Neural cell (in vitro differentiated cells): ENCODE measurements around the gene HDAC9. TPM values are rescaled to one million over a fixed set of nuclear protein-coding genes. Genes with fewer than 3 reads are reported as not detected.

Experiments
- H2AFZ ChIP-seq: fragments of 200-600, 300-800 bp; sonication (generic), shearing (Covaris generic); 2 replicates; pipeline ENCODE4 v1.6.0; 2014; ENCODE audit warnings: low read depth, mild to moderate bottlenecking, antibody characterized with exemption, low read length, moderate library complexity
- H3F3A ChIP-seq: fragments of 200-600 bp; shearing (Covaris generic); 2 replicates; pipeline ENCODE4 v1.6.1; 2016; ENCODE audit warnings: mild to moderate bottlenecking, moderate library complexity, mixed read lengths, antibody characterized with exemption, low read length; ENCODE audit not compliant: insufficient read depth, poor library complexity, severe bottlenecking
- H3K27ac ChIP-seq: fragments of 200-600, 300-800 bp; sonication (generic), shearing (Covaris generic); 2 replicates; pipeline ENCODE4 v1.5.1; 2014; ENCODE audit warnings: mild to moderate bottlenecking, low read length, moderate library complexity
- H3K27me3 ChIP-seq: fragments of 300-800, 200-600 bp; sonication (generic), shearing (Covaris generic); 2 replicates; pipeline ENCODE4 v1.6.0; 2014; ENCODE audit warnings: mild to moderate bottlenecking, low read depth, low read length, moderate library complexity; ENCODE audit not compliant: insufficient read depth
- H3K36me3 ChIP-seq: fragments of 300-800, 200-600 bp; sonication (generic), shearing (Covaris generic); 2 replicates; pipeline ENCODE4 v1.5.1; 2014; ENCODE audit warnings: mild to moderate bottlenecking, antibody characterized with exemption, low read length, moderate library complexity; ENCODE audit not compliant: insufficient read depth
- H3K4me2 ChIP-seq: fragments of 300-800, 200-600 bp; sonication (generic), shearing (Covaris generic); 2 replicates; pipeline ENCODE4 v1.6.0; 2014; ENCODE audit warnings: mild to moderate bottlenecking, low read length
- H3K4me3 ChIP-seq: fragments of 300-800, 200-600 bp; sonication (generic), shearing (Covaris generic); 2 replicates; pipeline ENCODE4 v1.5.1; 2014; ENCODE audit warnings: mild to moderate bottlenecking, low read length, moderate library complexity
- H3K79me2 ChIP-seq: fragments of 200-600 bp; shearing (Covaris generic); replicated peaks from 2 replicates; pipeline ENCODE4 v1.6.0; 2014; ENCODE audit warnings: mild to moderate bottlenecking, low read length, moderate library complexity; ENCODE audit not compliant: insufficient read depth
- H3K9ac ChIP-seq: fragments of 300-800, 200-600 bp; sonication (generic), shearing (Covaris generic); 2 replicates; pipeline ENCODE4 v1.6.1; 2016; ENCODE audit warnings: mild to moderate bottlenecking, low read length, mixed read lengths
- H3K9me2 ChIP-seq: fragments of 200-600 bp; shearing (Covaris generic); 2 replicates; pipeline ENCODE4 v1.6.1; 2016; ENCODE audit warnings: mild to moderate bottlenecking, low read length, mixed read lengths; ENCODE audit not compliant: insufficient read depth
- H3K9me3 ChIP-seq: fragments of 200-600, 300-800 bp; sonication (generic), shearing (Covaris generic); 2 replicates; pipeline ENCODE4 v1.6.1; 2016; ENCODE audit warnings: mild to moderate bottlenecking, mixed run types, low read length, moderate library complexity, mixed read lengths
- H4K20me1 ChIP-seq: fragments of 200-600 bp; shearing (Covaris generic); 2 replicates; pipeline ENCODE4 v1.6.1; 2016; ENCODE audit warnings: mild to moderate bottlenecking, mixed run types; ENCODE audit not compliant: insufficient read depth
- CTCF ChIP-seq: fragments of 450-650 bp; IDR thresholded peaks from 2 replicates; pipeline ENCODE4 v1.5.1; 2014; ENCODE audit warnings: antibody characterized with exemption, mild to moderate bottlenecking, moderate library complexity; ENCODE audit not compliant: poor library complexity, severe bottlenecking
- EP300 ChIP-seq: fragments of 450-650 bp; conservative IDR thresholded peaks from 2 replicates; pipeline ENCODE4 v1.6.1; 2014; ENCODE audit warnings: antibody characterized with exemption, mild to moderate bottlenecking, moderate library complexity; ENCODE audit not compliant: poor library complexity, severe bottlenecking
- EZH2 ChIP-seq: fragments of 200-600, 300-800 bp; shearing (Covaris generic), sonication (generic); IDR thresholded peaks from 2 replicates; pipeline ENCODE4 v1.6.1; 2014; ENCODE audit warnings: antibody characterized with exemption, low read length, borderline replicate concordance, mild to moderate bottlenecking; ENCODE audit not compliant: insufficient read depth, poor library complexity, severe bottlenecking
- MXI1 ChIP-seq: fragments of 450-650 bp; conservative IDR thresholded peaks from 2 replicates; pipeline ENCODE4 v1.6.1; 2014; ENCODE audit warnings: antibody characterized with exemption, mild to moderate bottlenecking; ENCODE audit not compliant: poor library complexity, severe bottlenecking
- POLR2AphosphoS5 ChIP-seq: IDR thresholded peaks from 2 replicates; pipeline ENCODE4 v1.6.1; 2012
- RAD21 ChIP-seq: fragments of 450-650 bp; conservative IDR thresholded peaks from 2 replicates; pipeline ENCODE4 v1.6.1; 2014; ENCODE audit warnings: antibody characterized with exemption, mild to moderate bottlenecking, moderate library complexity
- REST ChIP-seq: IDR thresholded peaks from 2 replicates; pipeline ENCODE4 v1.6.1; 2012; ENCODE audit warnings: borderline replicate concordance
- SMC3 ChIP-seq: fragments of 450-650 bp; conservative IDR thresholded peaks from 2 replicates; pipeline ENCODE4 v1.6.1; 2014; ENCODE audit warnings: antibody characterized with exemption, mild to moderate bottlenecking, moderate library complexity; ENCODE audit not compliant: poor library complexity
- TAF1 ChIP-seq: IDR thresholded peaks from 2 replicates; pipeline ENCODE4 v1.6.1; 2012; ENCODE audit warnings: low read depth
- polyA plus RNA-seq: library from polyadenylated mRNA; depleted of rRNA; stranded (reverse); fragments of >200 nt; gene quantifications from 2 replicates; pipeline ENCODE4 v1.2.3, GENCODE V29; 2014
- small RNA-seq, 3 experiments: library from RNA; depleted of rRNA; stranded (forward); fragments of <200 nt; gene quantifications; one replicate each; pipeline ENCODE3, GENCODE V24; 2012

The HDAC9 gene
- polyA plus RNA-seq, 1 donor from 2014 or later = 15.9 TPM

GRCh38 chr7:19051767-19052375 is 556.3 kb downstream of the HDAC9 start:
- TF ChIP-seq CTCF = no peak
- TF ChIP-seq EP300 = no peak
- TF ChIP-seq REST = no peak
- no peak for TF ChIP-seq TAF1
- no peak for TF ChIP-seq SMC3
- TF ChIP-seq EZH2 = no peak
- TF ChIP-seq RAD21 = no peak
- no peak for TF ChIP-seq MXI1
- TF ChIP-seq POLR2AphosphoS5 = no peak

More at GRCh38 chr7:19051767-19052375, 556.3 kb downstream of the HDAC9 start:
- Histone ChIP-seq H3F3A (no peaks in the 10 kb centered on the region), H3K4me3 (no peak overlapping the region), H3K79me2 (no peaks in the 10 kb centered on the region), H3K9ac (no peak overlapping the region), H3K27ac (no peak overlapping the region), H3K4me2 (no peak overlapping the region), H3K27me3 (no peaks in the 10 kb centered on the region), H3K9me2 (no peaks in the 10 kb centered on the region), H3K36me3 (no peaks in the 10 kb centered on the region), H3K9me3 (no peaks in the 10 kb centered on the region), H2AFZ (no peak overlapping the region), H4K20me1 (no peaks in the 10 kb centered on the region)

Small RNA genes within 50 kb of the gene (small RNA-seq; reads per million reads assigned to genes)
- 0 reads per million in 3 experiments for gene RN7SKP266
